GM12878 (cell line): ENCODE results near the gene GALK2. TPM values are rescaled to one million over a fixed set of nuclear protein-coding genes. Genes with fewer than 3 reads are reported as not detected.

Experiments
- ATAC-seq: fragments of 200-7000 bp; cut with Tn5 transposase; 3 replicates; pipeline ENCODE4 v1.9.1; 2020; ENCODE audit warnings: mild to moderate bottlenecking, moderate library complexity
- BruUV-seq: library from RNA; stranded (reverse); fragments of 400-500 nt; replicated peaks from 2 replicates; lab custom pipeline; 2021; lab: Mats Ljungman, UMichigan
- CTCF ChIA-PET: fragments of 300-600 bp; sonication (Branson Sonifier 250); formaldehyde crosslinking; extraction: SDS; loops from one replicate; lab custom pipeline; 2021; ENCODE audit warnings: inconsistent platforms; lab: Yijun Ruan, JAX
- POLR2A ChIA-PET: fragments of 350-600 bp; formaldehyde crosslinking; extraction: SDS; loops from one replicate; lab custom pipeline; 2021; ENCODE audit warnings: inconsistent platforms; lab: Charles Lee
- RAD21 ChIA-PET: fragments of 300-600 bp; sonication (Branson Sonifier 250); formaldehyde crosslinking; loops from one replicate; lab custom pipeline; 2023; ENCODE audit warnings: antibody characterized with exemption; ENCODE audit not compliant: unreplicated experiment; lab: Charles Lee
- SMC1A ChIA-PET: fragments of 300-600 bp; sonication (Branson Sonifier 250); formaldehyde crosslinking; loops from one replicate; lab custom pipeline; 2023; ENCODE audit not compliant: unreplicated experiment, uncharacterized antibody; lab: Charles Lee
- DNase-seq: peaks from one replicate; pipeline ENCODE4 v3.0.0-alpha.2; 2011; ENCODE audit warnings: low read depth, low spot score
- FAIRE-seq: peaks from 3 replicates; lab custom pipeline; 2011; peaks lifted over from hg19 to GRCh38; lab: Jason Lieb, UNC
- H2AFZ ChIP-seq: 2 replicates; pipeline ENCODE4 v1.6.0; 2011; ENCODE audit warnings: low read depth, low read length, control low read depth; ENCODE audit not compliant: control insufficient read depth
- H3K27ac ChIP-seq: 2 replicates; pipeline ENCODE4 v1.5.1; 2011; ENCODE audit warnings: control low read depth; ENCODE audit not compliant: control insufficient read depth, insufficient read depth
- H3K27me3 ChIP-seq, 2 experiments: replicated peaks in 1 of 2; 2 replicates each; pipeline versions ENCODE4 v1.6.0 to v1.6.1; 2011; ENCODE audit warnings: low read length in 1 of 2; ENCODE audit not compliant: control insufficient read depth in 2 of 2, insufficient read depth in 2 of 2
- H3K36me3 ChIP-seq, 2 experiments: 2 replicates each; pipeline ENCODE4 v1.5.1; 2011; ENCODE audit warnings: low read length in 1 of 2; ENCODE audit not compliant: control insufficient read depth in 2 of 2, insufficient read depth in 2 of 2
- H3K4me1 ChIP-seq: 2 replicates; pipeline ENCODE4 v1.6.1; 2011; ENCODE audit warnings: mild to moderate bottlenecking, low read length, moderate library complexity, mixed read lengths; ENCODE audit not compliant: control insufficient read depth, insufficient read depth
- H3K4me2 ChIP-seq: 2 replicates; pipeline ENCODE4 v1.6.0; 2011; ENCODE audit warnings: control low read depth; ENCODE audit not compliant: control insufficient read depth, insufficient read depth
- H3K4me3 ChIP-seq: fragments of 200-600 bp; sonication (generic); 2 replicates; pipeline ENCODE4 v1.5.1; 2016
- H3K79me2 ChIP-seq: 2 replicates; pipeline ENCODE4 v1.6.0; 2011; ENCODE audit warnings: low read length; ENCODE audit not compliant: control insufficient read depth, insufficient read depth
- H3K9ac ChIP-seq: 2 replicates; pipeline ENCODE4 v1.8.0; 2011; ENCODE audit warnings: low read length, control low read depth, mixed read lengths; ENCODE audit not compliant: control insufficient read depth, insufficient read depth
- H3K9me3 ChIP-seq: replicated peaks from 3 replicates; pipeline ENCODE4 v1.5.1; 2011; ENCODE audit warnings: mild to moderate bottlenecking, low read length; ENCODE audit not compliant: control insufficient read depth, insufficient read depth
- H4K20me1 ChIP-seq: 2 replicates; pipeline ENCODE4 v1.6.0; 2011; ENCODE audit not compliant: control insufficient read depth, insufficient read depth
- CEBPB ChIP-seq, 2 experiments: fragments of 150-350 bp in 1 of 2; IDR thresholded peaks; 2 replicates each; pipeline ENCODE4 v1.6.1; 2012 to 2014; ENCODE audit warnings: low read depth in 2 of 2, low read length in 2 of 2, borderline replicate concordance in 1 of 2, inconsistent platforms in 1 of 2
- CREB1 ChIP-seq: IDR thresholded peaks from 2 replicates; pipeline ENCODE4 v1.6.1; 2012; ENCODE audit warnings: low read depth, mild to moderate bottlenecking, inconsistent platforms
- CREM ChIP-seq: IDR thresholded peaks from 2 replicates; pipeline ENCODE4 v1.6.1; 2014; ENCODE audit warnings: antibody characterized with exemption, low read depth
- IKZF1 ChIP-seq: fragments of 450-650 bp; conservative IDR thresholded peaks from 2 replicates; pipeline ENCODE4 v1.6.1; 2017; ENCODE audit warnings: antibody characterized with exemption, mild to moderate bottlenecking
- NR2C1 ChIP-seq: fragments of 450-650 bp; IDR thresholded peaks from 2 replicates; pipeline ENCODE4 v1.6.1; 2017; ENCODE audit warnings: antibody characterized with exemption, mild to moderate bottlenecking, moderate library complexity
- POLR2AphosphoS2 ChIP-seq: IDR thresholded peaks from 2 replicates; pipeline ENCODE4 v1.6.1; 2011; ENCODE audit warnings: low read depth, mild to moderate bottlenecking, low read length, improper control_type of control experiment, moderate library complexity
- SMC3 ChIP-seq: IDR thresholded peaks from 2 replicates; pipeline ENCODE4 v1.6.1; 2011; ENCODE audit warnings: low read length, improper control_type of control experiment, borderline replicate concordance
- SUPT20H ChIP-seq: IDR thresholded peaks from 2 replicates; pipeline ENCODE4 v1.6.1; 2011; ENCODE audit warnings: low read depth, mild to moderate bottlenecking, low read length, moderate library complexity, borderline replicate concordance; ENCODE audit not compliant: control insufficient read depth
- WRNIP1 ChIP-seq: IDR thresholded peaks from 2 replicates; pipeline ENCODE4 v1.6.1; 2011; ENCODE audit warnings: low read depth, low read length, improper control_type of control experiment, borderline replicate concordance
- ZNF592 ChIP-seq: fragments of 450-650 bp; IDR thresholded peaks from 2 replicates; pipeline ENCODE4 v1.6.1; 2017; ENCODE audit warnings: mild to moderate bottlenecking, moderate library complexity
- whole genome bisulfite sequencing: methylation state at CpG from one replicate; pipeline ENCODE4 v1.1.6; 2016; ENCODE audit warnings: low lambda C conversion rate; ENCODE audit not compliant: insufficient replicate concordance, insufficient coverage; ENCODE audit errors: missing lambda C conversion rate; 5-methylcytosine and 5-hydroxymethylcytosine counted together
- in situ Hi-C: fragments of 300-500 bp; cut with MboI; formaldehyde crosslinking; loops from 9 replicates; pipeline ENCODE4 v1.14.3; 2018; ENCODE audit warnings: mixed read lengths
- intact Hi-C: fragments of 100-400 bp; cut with micrococcal nuclease; formaldehyde crosslinking; loops from one replicate; pipeline ENCODE4 v1.14.2; 2022; ENCODE audit not compliant: unreplicated experiment
- polyA plus RNA-seq, 11 experiments: library from polyadenylated mRNA; depleted of rRNA in 4 of 11; unstranded in 6 of 11; stranded (reverse) in 5 of 11; fragments of >200 nt; fragmentation: Nextera tagmentation in 4 of 11; fragmentation: Illumina TruSeq in 1 of 11; extraction: Ambion mirVana in 4 of 11; extraction: Trizol in 1 of 11; gene quantifications; 1 replicate in 1 of 11; 2 replicates in 10 of 11; pipeline versions ENCODE4 v1.2.1 to v1.2.3, GENCODE V29; 2011 to 2016; ENCODE audit warnings: inconsistent platforms in 2 of 11, missing spikeins in 2 of 11, low read depth in 1 of 11
- total RNA-seq, 4 experiments: library from RNA; depleted of rRNA in 3 of 4; stranded (reverse); fragments of >200 nt in 3 of 4; fragmentation: Illumina TruSeq in 1 of 4; extraction: Trizol in 1 of 4; gene quantifications; 2 replicates each; pipeline versions ENCODE4 v1.2.1 to v1.2.3, GENCODE V29; 2013 to 2021

GALK2 gene
- total and polyA plus RNA-seq, 10 of the 15 experiments (the other 5 are each of a cell fraction or from before 2014, with no cell fraction given): 11.9 to 26.7 (median 15.4) TPM

GRCh38 chr15:49223536-49224274, 53.7 kb downstream of the GALK2 start:
- H3K36me3 ChIP-seq: peaks cover 0 to 2% of the 10 kb centered on the region in 2 experiments; a peak in 1 of 4 replicates
- no TSS peak for BruUV-seq
- H4K20me1 ChIP-seq: no peaks in the 10 kb centered on the region
- no peak overlapping the region for H3K9ac ChIP-seq
- H2AFZ ChIP-seq: no peak overlapping the region
- RAD21 ChIA-PET: no interaction called here
- peaks cover 7% of the 10 kb centered on the region for H3K9me3 ChIP-seq
- H3K4me2 ChIP-seq: no peak overlapping the region
- H3K4me3 ChIP-seq: no peak overlapping the region
- CTCF ChIA-PET: no interaction called here
- no peaks in the 10 kb centered on the region for H3K27me3 ChIP-seq
- intact Hi-C loops: no loop called here
- no peaks in the 10 kb centered on the region for H3K4me1 ChIP-seq
- SMC1A ChIA-PET: interaction anchor here (0.8 kb wide), 1 partner anchor 72 kb away, joined by 3 read pairs; no protein-coding TSS in a partner anchor
- H3K79me2 ChIP-seq: no peaks in the 10 kb centered on the region; the same call in 1 of the 2 replicates
- POLR2A ChIA-PET: no interaction called here
- WGBS: 99% methylated on average over 3 of the region's 3 CpGs
- DNase-seq (no peak), FAIRE-seq (no peak), ATAC-seq (no peak)
- H3K27ac ChIP-seq: no peak overlapping the region
- in situ Hi-C loops: no loop called here
- TF ChIP-seq ZNF592 (no peak), NR2C1 (no peak), SMC3 (no peak), CEBPB (IDR thresholded peaks at IDR 0.05; ENCODE audit: borderline replicate concordance in 1 of 2, low read depth in 2 of 2, low read length in 2 of 2) (no peak), IKZF1 (no peak), POLR2AphosphoS2 (no peak), SUPT20H (no peak), CREB1 (no peak), CREM (no peak), WRNIP1 (no peak)
